B cell (primary cell): ENCODE data around the gene ZNF652.

ENCODE experiments used
- EZH2 ChIP-seq: IDR thresholded peaks from 2 replicates; pipeline ENCODE4 v1.6.1; 2012; ENCODE audit warnings: borderline replicate concordance, low read depth, mild to moderate bottlenecking, moderate library complexity, low read length; ENCODE audit not compliant: insufficient read depth, poor library complexity, severe bottlenecking
- TF ChIP-seq, protein P1 (sequence below): fragments of 200-600 bp; IDR thresholded peaks from one replicate; pipeline ENCODE4 v1.8.0; 2022; ENCODE audit warnings: antibody characterized with exemption, mild to moderate bottlenecking

DNA sequence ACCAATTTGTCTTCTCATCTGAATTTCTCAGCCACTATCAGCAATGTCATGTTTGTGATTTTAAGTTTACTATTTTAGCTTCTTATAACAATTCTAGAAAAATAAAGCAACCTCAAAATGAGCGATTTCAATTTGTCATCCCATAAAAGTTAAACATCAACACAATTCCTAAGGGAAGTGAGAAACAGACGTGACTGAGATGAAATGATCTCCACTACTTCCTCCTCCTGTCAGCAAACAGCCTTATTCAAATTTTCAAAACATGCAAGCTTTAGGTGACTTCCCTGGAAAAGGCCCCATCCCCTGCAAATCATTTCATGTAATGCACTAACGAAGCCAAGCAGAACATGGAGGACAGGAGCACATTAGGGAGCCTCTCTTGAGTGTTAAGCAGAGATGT lies 64.9 kb downstream of the ZNF652 start:
- TF ChIP-seq, protein P1, sequence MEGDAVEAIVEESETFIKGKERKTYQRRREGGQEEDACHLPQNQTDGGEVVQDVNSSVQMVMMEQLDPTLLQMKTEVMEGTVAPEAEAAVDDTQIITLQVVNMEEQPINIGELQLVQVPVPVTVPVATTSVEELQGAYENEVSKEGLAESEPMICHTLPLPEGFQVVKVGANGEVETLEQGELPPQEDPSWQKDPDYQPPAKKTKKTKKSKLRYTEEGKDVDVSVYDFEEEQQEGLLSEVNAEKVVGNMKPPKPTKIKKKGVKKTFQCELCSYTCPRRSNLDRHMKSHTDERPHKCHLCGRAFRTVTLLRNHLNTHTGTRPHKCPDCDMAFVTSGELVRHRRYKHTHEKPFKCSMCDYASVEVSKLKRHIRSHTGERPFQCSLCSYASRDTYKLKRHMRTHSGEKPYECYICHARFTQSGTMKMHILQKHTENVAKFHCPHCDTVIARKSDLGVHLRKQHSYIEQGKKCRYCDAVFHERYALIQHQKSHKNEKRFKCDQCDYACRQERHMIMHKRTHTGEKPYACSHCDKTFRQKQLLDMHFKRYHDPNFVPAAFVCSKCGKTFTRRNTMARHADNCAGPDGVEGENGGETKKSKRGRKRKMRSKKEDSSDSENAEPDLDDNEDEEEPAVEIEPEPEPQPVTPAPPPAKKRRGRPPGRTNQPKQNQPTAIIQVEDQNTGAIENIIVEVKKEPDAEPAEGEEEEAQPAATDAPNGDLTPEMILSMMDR, result no peak
- TF ChIP-seq EZH2, result no peak
